ENCODE measurements around the gene DDX41. TPM values are rescaled to one million over a fixed set of nuclear protein-coding genes. Genes with fewer than 3 reads are reported as not detected.
"Not testable (repeated sequence)": the region's sequence is repeated elsewhere in the genome, so short reads cannot be mapped to it uniquely, and the experiment has no call there.

The DDX41 gene
- polyA plus RNA-seq, 4 donors, result 81.9 to 95.4 (median 87.6) TPM

GRCh38 chr5:177490311-177490991 is 26.3 kb downstream of the DDX41 start:
- DNase-seq, result no peak
- no peaks in the 10 kb centered on the region for H3K9me3 ChIP-seq (ENCODE audit: control insufficient read depth in 2 of 2, insufficient read depth in 1 of 2, low read depth in 1 of 2, low read length in 1 of 2)

GRCh38 chr5:177489119-177489716 is 27.5 kb downstream of the DDX41 start:
- Histone ChIP-seq H3K4me1 (ENCODE audit: control insufficient read depth in 3 of 3, insufficient read depth in 2 of 3, low read depth in 1 of 3, low read length in 2 of 3) (no peaks in the 10 kb centered on the region), H3K9me3 (ENCODE audit: control insufficient read depth in 2 of 2, insufficient read depth in 1 of 2, low read depth in 1 of 2, low read length in 1 of 2) (no peaks in the 10 kb centered on the region), H3K36me3 (ENCODE audit: control insufficient read depth in 3 of 3, insufficient read depth in 2 of 3, low read depth in 1 of 3, low read length in 3 of 3) (peaks cover 0 to 82% (median 0%) of the 10 kb centered on the region in 3 donors), H3K27me3 (ENCODE audit: control insufficient read depth in 3 of 3, insufficient read depth in 3 of 3, low read length in 3 of 3) (no peaks in the 10 kb centered on the region), H3K27ac (ENCODE audit: low read depth in 1 of 3, low read length in 2 of 3) (no peak overlapping the region), H3K4me3 (ENCODE audit: low read depth in 1 of 3, low read length in 3 of 3) (no peak overlapping the region)
- DNase-seq (peak; percentile 52 to 72), FAIRE-seq (no peak)
- 26 to 57% (median 48%) methylated on average over 19 to 26 of the region's 26 CpGs for WGBS, 3 donors

More at GRCh38 chr5:177490311-177490991, 26.3 kb downstream of the DDX41 start:
- Histone ChIP-seq H3K4me3 (ENCODE audit: low read depth in 1 of 3, low read length in 3 of 3) (no peak overlapping the region), H3K4me1 (ENCODE audit: control insufficient read depth in 3 of 3, insufficient read depth in 2 of 3, low read depth in 1 of 3, low read length in 2 of 3) (peaks cover 0 to 3% (median 0%) of the 10 kb centered on the region in 3 donors), H3K27ac (ENCODE audit: low read depth in 1 of 3, low read length in 2 of 3) (no peak overlapping the region), H3K27me3 (ENCODE audit: control insufficient read depth in 3 of 3, insufficient read depth in 3 of 3, low read length in 3 of 3) (no peaks in the 10 kb centered on the region), H3K36me3 (ENCODE audit: control insufficient read depth in 3 of 3, insufficient read depth in 2 of 3, low read depth in 1 of 3, low read length in 3 of 3) (peaks cover 0 to 79% (median 0%) of the 10 kb centered on the region in 3 donors)
- 88 to 90% (median 89%) methylated on average over 13 to 15 of the region's 15 CpGs for WGBS, 3 donors
- no peak for FAIRE-seq

GRCh38 chr5:177487975-177488374 is 28.8 kb downstream of the DDX41 start:
- 90 to 96% (median 93%) methylated on average over 15 of the region's 15 CpGs for WGBS, 3 donors
- Histone ChIP-seq H3K36me3 (ENCODE audit: control insufficient read depth in 3 of 3, insufficient read depth in 2 of 3, low read depth in 1 of 3, low read length in 3 of 3) (peaks cover 0 to 81% (median 0%) of the 10 kb centered on the region in 3 donors), H3K4me1 (ENCODE audit: control insufficient read depth in 3 of 3, insufficient read depth in 2 of 3, low read depth in 1 of 3, low read length in 2 of 3) (no peaks in the 10 kb centered on the region), H3K4me3 (ENCODE audit: low read depth in 1 of 3, low read length in 3 of 3) (no peak overlapping the region), H3K27me3 (ENCODE audit: control insufficient read depth in 3 of 3, insufficient read depth in 3 of 3, low read length in 3 of 3) (no peaks in the 10 kb centered on the region), H3K9me3 (ENCODE audit: control insufficient read depth in 2 of 2, insufficient read depth in 1 of 2, low read depth in 1 of 2, low read length in 1 of 2) (no peaks in the 10 kb centered on the region), H3K27ac (ENCODE audit: low read depth in 1 of 3, low read length in 2 of 3) (no peak overlapping the region)
- DNase-seq (no peak), FAIRE-seq (no peak)

GRCh38 chr5:177487144-177487543 is 29.6 kb downstream of the DDX41 start:
- peaks cover 0 to 76% (median 0%) of the 10 kb centered on the region in 3 donors for H3K36me3 ChIP-seq (ENCODE audit: control insufficient read depth in 3 of 3, insufficient read depth in 2 of 3, low read depth in 1 of 3, low read length in 3 of 3)
- no peaks in the 10 kb centered on the region for H3K9me3 ChIP-seq (ENCODE audit: control insufficient read depth in 2 of 2, insufficient read depth in 1 of 2, low read depth in 1 of 2, low read length in 1 of 2)
- DNase-seq, result no peak
- H3K4me3 ChIP-seq (ENCODE audit: low read depth in 1 of 3, low read length in 3 of 3), result no peak overlapping the region
- no peaks in the 10 kb centered on the region for H3K4me1 ChIP-seq (ENCODE audit: control insufficient read depth in 3 of 3, insufficient read depth in 2 of 3, low read depth in 1 of 3, low read length in 2 of 3)
- no peak for FAIRE-seq
- H3K27ac ChIP-seq (ENCODE audit: low read depth in 1 of 3, low read length in 2 of 3), result no peak overlapping the region
- WGBS, 3 donors, result 88 to 92% (median 90%) methylated on average over 8 of the region's 8 CpGs
- H3K27me3 ChIP-seq (ENCODE audit: control insufficient read depth in 3 of 3, insufficient read depth in 3 of 3, low read length in 3 of 3), result no peaks in the 10 kb centered on the region

DNA sequence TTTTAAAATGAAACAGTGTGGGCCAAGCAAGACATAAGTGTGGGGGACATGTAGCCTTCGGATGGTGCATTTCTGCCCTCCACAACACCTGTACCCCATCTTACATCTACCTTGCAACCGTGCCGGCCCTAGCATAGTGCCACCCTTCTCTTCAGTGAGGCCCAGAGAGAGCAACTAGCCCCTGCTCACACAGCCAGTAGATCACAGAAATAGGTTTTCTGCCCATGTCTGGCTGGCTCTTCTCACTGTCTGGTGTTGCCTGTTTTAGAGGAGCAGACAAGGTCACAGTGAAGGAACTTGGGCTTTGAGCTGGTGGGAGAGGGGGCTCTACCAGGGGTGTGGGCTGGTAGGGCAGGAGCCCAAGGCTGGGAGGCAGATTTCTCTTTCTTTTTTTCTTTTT is 30.5 kb downstream of the DDX41 start:
- 92 to 96% (median 96%) methylated on average over 3 of the region's 3 CpGs for WGBS, 3 donors
- H3K27me3 ChIP-seq (ENCODE audit: control insufficient read depth in 3 of 3, insufficient read depth in 3 of 3, low read length in 3 of 3), result no peaks in the 10 kb centered on the region
- DNase-seq (no peak), FAIRE-seq (no peak)
- no peaks in the 10 kb centered on the region for H3K9me3 ChIP-seq (ENCODE audit: control insufficient read depth in 2 of 2, insufficient read depth in 1 of 2, low read depth in 1 of 2, low read length in 1 of 2)
- peaks cover 0 to 79% (median 0%) of the 10 kb centered on the region in 3 donors for H3K36me3 ChIP-seq (ENCODE audit: control insufficient read depth in 3 of 3, insufficient read depth in 2 of 3, low read depth in 1 of 3, low read length in 3 of 3)
- H3K4me1 ChIP-seq (ENCODE audit: control insufficient read depth in 3 of 3, insufficient read depth in 2 of 3, low read depth in 1 of 3, low read length in 2 of 3), result no peaks in the 10 kb centered on the region
- no peak overlapping the region for H3K27ac ChIP-seq (ENCODE audit: low read depth in 1 of 3, low read length in 2 of 3)
- no peak overlapping the region for H3K4me3 ChIP-seq (ENCODE audit: low read depth in 1 of 3, low read length in 3 of 3)

- not testable (repeated sequence) for H3K4me1 ChIP-seq (ENCODE audit: control insufficient read depth in 3 of 3, insufficient read depth in 2 of 3, low read depth in 1 of 3, low read length in 2 of 3); FAIRE-seq; H3K27ac ChIP-seq (ENCODE audit: low read depth in 1 of 3, low read length in 2 of 3); H3K9me3 ChIP-seq (ENCODE audit: control insufficient read depth in 2 of 2, insufficient read depth in 1 of 2, low read depth in 1 of 2, low read length in 1 of 2); H3K27me3 ChIP-seq (ENCODE audit: control insufficient read depth in 3 of 3, insufficient read depth in 3 of 3, low read length in 3 of 3); DNase-seq; H3K4me3 ChIP-seq (ENCODE audit: low read depth in 1 of 3, low read length in 3 of 3)
- peaks cover 0 to 74% (median 0%) of the 10 kb centered on the region in 3 donors for H3K36me3 ChIP-seq (ENCODE audit: control insufficient read depth in 3 of 3, insufficient read depth in 2 of 3, low read depth in 1 of 3, low read length in 3 of 3)
- 95 to 98% (median 96%) methylated on average over 3 of the region's 3 CpGs for WGBS, 3 donors
These were observed 31.0 kb downstream of the DDX41 start for GRCh38 chr5:177485753-177486152.

DNA sequence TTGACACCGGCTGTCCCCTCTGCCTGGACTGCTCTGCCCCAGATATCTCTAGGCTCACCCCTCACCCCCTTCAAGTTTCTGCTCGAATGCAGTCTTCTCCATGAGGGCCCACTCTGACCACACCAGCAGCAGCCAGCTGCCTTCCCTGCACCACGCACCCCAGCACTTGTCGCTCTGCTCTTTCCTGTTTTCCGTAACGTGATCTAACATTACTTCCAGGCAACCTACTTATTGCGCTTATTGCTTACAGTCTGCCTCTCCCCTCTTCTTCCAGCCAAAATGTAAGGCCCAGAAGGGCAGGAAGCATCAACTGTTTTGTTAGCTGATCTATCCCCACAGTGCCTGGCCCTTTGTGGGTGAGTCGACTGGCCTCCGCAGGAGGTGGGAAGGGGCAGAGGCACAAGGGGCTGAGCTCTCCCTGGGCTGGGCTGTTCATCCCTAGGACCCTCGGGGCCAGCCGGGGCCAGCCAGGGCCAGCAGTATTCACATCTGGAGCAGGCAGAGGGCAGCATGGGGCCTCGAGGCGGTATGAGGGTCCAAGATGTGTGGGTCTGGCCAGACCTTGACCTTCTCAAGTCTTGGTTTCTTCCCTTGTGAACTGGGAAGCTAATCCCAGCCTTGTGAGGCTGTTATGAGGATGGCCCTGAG is 31.7 kb downstream of the DDX41 start:
- peaks cover 0 to 66% (median 0%) of the 10 kb centered on the region in 3 donors for H3K36me3 ChIP-seq (ENCODE audit: control insufficient read depth in 3 of 3, insufficient read depth in 2 of 3, low read depth in 1 of 3, low read length in 3 of 3)
- 74 to 83% (median 83%) methylated on average over 13 of the region's 13 CpGs for WGBS, 3 donors
- no peak overlapping the region for H3K27ac ChIP-seq (ENCODE audit: low read depth in 1 of 3, low read length in 2 of 3)
- H3K9me3 ChIP-seq (ENCODE audit: control insufficient read depth in 2 of 2, insufficient read depth in 1 of 2, low read depth in 1 of 2, low read length in 1 of 2), result no peaks in the 10 kb centered on the region
- DNase-seq, result no peak
- FAIRE-seq, result no peak
- H3K4me1 ChIP-seq (ENCODE audit: control insufficient read depth in 3 of 3, insufficient read depth in 2 of 3, low read depth in 1 of 3, low read length in 2 of 3), result no peaks in the 10 kb centered on the region
- H3K4me3 ChIP-seq (ENCODE audit: low read depth in 1 of 3, low read length in 3 of 3), result no peak overlapping the region
- no peaks in the 10 kb centered on the region for H3K27me3 ChIP-seq (ENCODE audit: control insufficient read depth in 3 of 3, insufficient read depth in 3 of 3, low read length in 3 of 3)

GRCh38 chr5:177483994-177484901 is 32.5 kb downstream of the DDX41 start:
- no peak overlapping the region for H3K27ac ChIP-seq (ENCODE audit: low read depth in 1 of 3, low read length in 2 of 3)
- H3K36me3 ChIP-seq (ENCODE audit: control insufficient read depth in 3 of 3, insufficient read depth in 2 of 3, low read depth in 1 of 3, low read length in 3 of 3), result peaks cover 0 to 61% (median 0%) of the 10 kb centered on the region in 3 donors
- H3K4me1 ChIP-seq (ENCODE audit: control insufficient read depth in 3 of 3, insufficient read depth in 2 of 3, low read depth in 1 of 3, low read length in 2 of 3), result no peaks in the 10 kb centered on the region
- DNase-seq (no peak), FAIRE-seq (no peak)
- H3K4me3 ChIP-seq (ENCODE audit: low read depth in 1 of 3, low read length in 3 of 3), result no peak overlapping the region
- H3K27me3 ChIP-seq (ENCODE audit: control insufficient read depth in 3 of 3, insufficient read depth in 3 of 3, low read length in 3 of 3), result no peaks in the 10 kb centered on the region
- no peaks in the 10 kb centered on the region for H3K9me3 ChIP-seq (ENCODE audit: control insufficient read depth in 2 of 2, insufficient read depth in 1 of 2, low read depth in 1 of 2, low read length in 1 of 2)
- WGBS, 3 donors, result 86 to 89% (median 89%) methylated on average over 22 of the region's 22 CpGs
